ENCODE results near the gene PHAF1. TPM values are rescaled to one million over a fixed set of nuclear protein-coding genes. Genes with fewer than 3 reads are reported as not detected.
"Not testable (repeated sequence)": the region's sequence is repeated elsewhere in the genome, so short reads cannot be mapped to it uniquely, and the experiment has no call there.

The PHAF1 gene
- total and polyA plus RNA-seq, 8 donors: 4.6 to 39.6 (median 7.6) TPM

GRCh38 chr16:67117716-67118115, 8.0 kb downstream of the PHAF1 start:
- H3K27me3 ChIP-seq: no peaks in the 10 kb centered on the region
- H3K4me3 ChIP-seq: no peak overlapping the region
- WGBS, 5 donors: 95 to 99% (median 96%) methylated on average over 9 of the region's 9 CpGs
- H3K36me3 ChIP-seq: peaks cover 25 to 34% (median 31%) of the 10 kb centered on the region in 4 donors
- TF ChIP-seq POLR2A (IDR thresholded peaks at IDR 0.05) (no peak), CTCF (IDR thresholded peaks at IDR 0.05) (no peak), POLR2AphosphoS5 (IDR thresholded peaks at IDR 0.05) (no peak), EP300 (IDR thresholded peaks at IDR 0.05) (no peak)
- no peak for DNase-seq
- no peaks in the 10 kb centered on the region for H3K9me3 ChIP-seq
- no peak overlapping the region for H3K27ac ChIP-seq
- H3K4me1 ChIP-seq: peaks cover 0 to 36% (median 11%) of the 10 kb centered on the region in 4 donors
- intact Hi-C loops (cut with DNase I; ENCODE audit: low total_unique reads): no loop called here

GRCh38 chr16:67120025-67120424, 10.3 kb downstream of the PHAF1 start:
- DNase-seq: no peak
- TF ChIP-seq CTCF (IDR thresholded peaks at IDR 0.05): no peak
- TF ChIP-seq POLR2AphosphoS5 (IDR thresholded peaks at IDR 0.05): no peak
- TF ChIP-seq EP300 (IDR thresholded peaks at IDR 0.05): no peak
- TF ChIP-seq POLR2A (IDR thresholded peaks at IDR 0.05): no peak
- H3K27me3 ChIP-seq: no peaks in the 10 kb centered on the region
- no peaks in the 10 kb centered on the region for H3K9me3 ChIP-seq
- peaks cover 0 to 18% (median 4%) of the 10 kb centered on the region in 4 donors for H3K4me1 ChIP-seq
- intact Hi-C loops (cut with DNase I; ENCODE audit: low total_unique reads): no loop called here
- H3K27ac ChIP-seq: no peak overlapping the region
- WGBS, 5 donors: 81 to 87% (median 85%) methylated on average over 5 of the region's 5 CpGs
- H3K4me3 ChIP-seq: no peak overlapping the region
- H3K36me3 ChIP-seq: peaks cover 34 to 56% (median 54%) of the 10 kb centered on the region in 4 donors

GRCh38 chr16:67122799-67123198, 13.1 kb downstream of the PHAF1 start:
- DNase-seq; H3K4me3 ChIP-seq; H3K4me1 ChIP-seq; intact Hi-C loops (cut with DNase I; ENCODE audit: low total_unique reads); H3K27ac ChIP-seq; H3K9me3 ChIP-seq; H3K27me3 ChIP-seq: not testable (repeated sequence)
- WGBS, 5 donors: 92 to 97% (median 97%) methylated on average over 5 of the region's 5 CpGs
- H3K36me3 ChIP-seq: peaks cover 36 to 80% (median 73%) of the 10 kb centered on the region in 4 donors

GRCh38 chr16:67128417-67128816, 18.7 kb downstream of the PHAF1 start:
- H3K36me3 ChIP-seq: peaks cover 17 to 96% (median 84%) of the 10 kb centered on the region in 4 donors
- TF ChIP-seq EP300 (IDR thresholded peaks at IDR 0.05) (no peak), CTCF (IDR thresholded peaks at IDR 0.05) (no peak)

GRCh38 chr16:67128887-67129286, 19.1 kb downstream of the PHAF1 start:
- H3K4me3 ChIP-seq: no peak overlapping the region
- WGBS, 5 donors: 90 to 100% (median 96%) methylated on average over 3 of the region's 3 CpGs
- DNase-seq: no peak
- intact Hi-C loops (cut with DNase I; ENCODE audit: low total_unique reads): no loop called here
- no peaks in the 10 kb centered on the region for H3K27me3 ChIP-seq
- no peaks in the 10 kb centered on the region for H3K9me3 ChIP-seq
- H3K27ac ChIP-seq: no peak overlapping the region
- no peaks in the 10 kb centered on the region for H3K4me1 ChIP-seq
- H3K36me3 ChIP-seq: peaks cover 20 to 96% (median 84%) of the 10 kb centered on the region in 4 donors
- no peak for TF ChIP-seq CTCF (IDR thresholded peaks at IDR 0.05)
- TF ChIP-seq POLR2A (IDR thresholded peaks at IDR 0.05): no peak
- TF ChIP-seq EP300 (IDR thresholded peaks at IDR 0.05): no peak
- no peak for TF ChIP-seq POLR2AphosphoS5 (IDR thresholded peaks at IDR 0.05)

More at GRCh38 chr16:67128417-67128816, 18.7 kb downstream of the PHAF1 start:
- Histone ChIP-seq H3K4me1 (no peaks in the 10 kb centered on the region), H3K27me3 (no peaks in the 10 kb centered on the region), H3K4me3 (no peak overlapping the region), H3K27ac (no peak overlapping the region), H3K9me3 (no peaks in the 10 kb centered on the region)
- DNase-seq: no peak
- intact Hi-C loops (cut with DNase I; ENCODE audit: low total_unique reads): no loop called here
